CD4-positive, alpha-beta T cell treated with Interleukin-6 for 4 hours (primary cell): ENCODE data around the gene PGR.

Experiments
- DNase-seq: peaks from one replicate; pipeline ENCODE4 v3.0.0-alpha.2; 2020; ENCODE audit warnings: mixed read lengths

PGR gene

GRCh38 chr11:101129203-101129943 lies at the start of gene PGR:
Gene PGR (minus strand): TSS chr11:101129813. CDS start chr11:101129070, 743 bp downstream.
- DNase-seq: no peak

GRCh38 chr11:101176381-101176780 lies 46.8 kb upstream of the PGR start:
- no peak for DNase-seq

GRCh38 chr11:101169944-101170343 lies 40.3 kb upstream of the PGR start:
- DNase-seq: no peak

- no peak for DNase-seq
Measured at GRCh38 chr11:101166038-101166437, 36.4 kb upstream of the PGR start.

- DNase-seq: no peak
Measured at GRCh38 chr11:101158119-101158518, 28.5 kb upstream of the PGR start.

GRCh38 chr11:101138245-101138930 lies 8.8 kb upstream of the PGR start:
- DNase-seq: no peak

- no peak for DNase-seq
Measured at GRCh38 chr11:101133190-101133589, 3.6 kb upstream of the PGR start.

GRCh38 chr11:101128571-101129202 lies 926 bp downstream of the PGR start:
- no peak for DNase-seq

GRCh38 chr11:101127699-101128570 lies 1.7 kb downstream of the PGR start:
- no peak for DNase-seq

- no peak for DNase-seq
Measured at GRCh38 chr11:101127197-101127698, 2.4 kb downstream of the PGR start.

GRCh38 chr11:101126551-101127196 lies 2.9 kb downstream of the PGR start:
- no peak for DNase-seq

GRCh38 chr11:101115671-101116160 lies 13.9 kb downstream of the PGR start:
- no peak for DNase-seq

- no peak for DNase-seq
Measured at GRCh38 chr11:101113540-101113939, 16.1 kb downstream of the PGR start.

GRCh38 chr11:101104716-101105115 lies 24.9 kb downstream of the PGR start:
- DNase-seq: no peak

- DNase-seq: no peak
Measured at GRCh38 chr11:101103433-101103832, 26.2 kb downstream of the PGR start.

- DNase-seq: no peak
Measured at GRCh38 chr11:101100601-101101000, 29.0 kb downstream of the PGR start.

- DNase-seq: no peak
Measured at GRCh38 chr11:101096036-101096704, 33.4 kb downstream of the PGR start.

- DNase-seq: no peak
Measured at GRCh38 chr11:101091781-101092180, 37.8 kb downstream of the PGR start.

- DNase-seq: no peak
Measured at GRCh38 chr11:101090679-101091270, 38.8 kb downstream of the PGR start.

GRCh38 chr11:101083335-101083734 lies 46.3 kb downstream of the PGR start:
- no peak for DNase-seq

GRCh38 chr11:101082813-101083212 lies 46.8 kb downstream of the PGR start:
- DNase-seq: no peak
